DOHH2 (cell line): Measurements from ENCODE around the gene SAFB.

Experiments
- EZH2phosphoT487 ChIP-seq: fragments of 200-600 bp; sonication (generic); IDR thresholded peaks from 2 replicates; pipeline ENCODE4 v1.6.1; 2017; ENCODE audit warnings: borderline replicate concordance, mild to moderate bottlenecking, antibody characterized with exemption, low read length, moderate library complexity, mixed read lengths
- TF ChIP-seq, protein P1 (sequence below): fragments of 200-600 bp; sonication (generic); IDR thresholded peaks from one replicate; pipeline ENCODE4 v1.5.1; 2014; ENCODE audit warnings: antibody characterized with exemption, mild to moderate bottlenecking, low read depth, low read length; ENCODE audit not compliant: poor library complexity, severe bottlenecking

DNA sequence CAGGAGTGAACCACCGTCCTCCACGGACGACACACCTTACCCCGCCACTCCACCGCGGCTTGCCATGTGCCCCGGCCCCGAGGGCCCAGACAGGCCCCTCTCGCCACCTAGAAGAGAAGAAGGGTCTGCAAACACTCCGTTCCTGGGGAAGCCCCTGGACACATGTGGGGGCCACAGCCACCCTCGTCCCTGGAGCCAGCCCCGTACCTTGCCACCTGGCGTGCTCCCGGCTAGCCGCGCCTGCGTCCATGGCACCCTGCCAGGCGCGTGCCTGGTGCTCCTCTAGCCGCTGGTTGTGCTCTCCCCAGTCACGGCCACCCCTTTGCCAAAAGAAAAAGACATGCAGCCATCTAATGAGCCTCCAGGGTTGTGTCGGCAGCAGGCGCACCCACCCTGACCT is 35.2 kb upstream of the SAFB start:
- TF ChIP-seq, protein P1, sequence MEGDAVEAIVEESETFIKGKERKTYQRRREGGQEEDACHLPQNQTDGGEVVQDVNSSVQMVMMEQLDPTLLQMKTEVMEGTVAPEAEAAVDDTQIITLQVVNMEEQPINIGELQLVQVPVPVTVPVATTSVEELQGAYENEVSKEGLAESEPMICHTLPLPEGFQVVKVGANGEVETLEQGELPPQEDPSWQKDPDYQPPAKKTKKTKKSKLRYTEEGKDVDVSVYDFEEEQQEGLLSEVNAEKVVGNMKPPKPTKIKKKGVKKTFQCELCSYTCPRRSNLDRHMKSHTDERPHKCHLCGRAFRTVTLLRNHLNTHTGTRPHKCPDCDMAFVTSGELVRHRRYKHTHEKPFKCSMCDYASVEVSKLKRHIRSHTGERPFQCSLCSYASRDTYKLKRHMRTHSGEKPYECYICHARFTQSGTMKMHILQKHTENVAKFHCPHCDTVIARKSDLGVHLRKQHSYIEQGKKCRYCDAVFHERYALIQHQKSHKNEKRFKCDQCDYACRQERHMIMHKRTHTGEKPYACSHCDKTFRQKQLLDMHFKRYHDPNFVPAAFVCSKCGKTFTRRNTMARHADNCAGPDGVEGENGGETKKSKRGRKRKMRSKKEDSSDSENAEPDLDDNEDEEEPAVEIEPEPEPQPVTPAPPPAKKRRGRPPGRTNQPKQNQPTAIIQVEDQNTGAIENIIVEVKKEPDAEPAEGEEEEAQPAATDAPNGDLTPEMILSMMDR: no peak
- TF ChIP-seq EZH2phosphoT487: no peak
